ENCODE results near the gene NDUFB10.
A peak's percentile ranks its signal among the peaks of the same experiment; 100 is the strongest.
"Not testable (repeated sequence)": the region's sequence is repeated elsewhere in the genome, so short reads cannot be mapped to it uniquely, and the experiment has no call there.

The NDUFB10 gene

GRCh38 chr16:1947369-1947670 is 12.0 kb upstream of the NDUFB10 start:
- DNase-seq: no peak

GRCh38 chr16:1949507-1949906 is 9.8 kb upstream of the NDUFB10 start:
- DNase-seq: no peak

DNA sequence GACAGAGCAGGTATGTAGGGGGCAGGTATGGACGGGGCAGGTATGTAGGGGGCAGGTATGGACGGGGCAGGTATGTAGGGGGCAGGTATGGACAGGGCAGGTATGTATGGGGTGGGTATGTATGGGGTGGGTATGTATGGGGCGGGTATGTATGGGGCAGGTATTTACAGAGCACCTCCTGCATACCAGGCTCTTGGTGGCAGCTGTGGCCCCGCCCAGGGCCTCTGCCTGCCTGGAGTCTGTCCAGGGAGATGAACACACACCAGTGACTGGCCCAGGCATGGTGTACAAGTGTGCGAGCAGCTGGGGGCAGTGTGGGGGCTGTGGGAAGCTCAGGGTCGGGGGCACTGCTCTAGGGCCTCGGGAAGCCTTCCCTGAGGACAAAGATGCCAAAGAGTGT is 9.3 kb upstream of the NDUFB10 start:
- DNase-seq: no peak

DNA sequence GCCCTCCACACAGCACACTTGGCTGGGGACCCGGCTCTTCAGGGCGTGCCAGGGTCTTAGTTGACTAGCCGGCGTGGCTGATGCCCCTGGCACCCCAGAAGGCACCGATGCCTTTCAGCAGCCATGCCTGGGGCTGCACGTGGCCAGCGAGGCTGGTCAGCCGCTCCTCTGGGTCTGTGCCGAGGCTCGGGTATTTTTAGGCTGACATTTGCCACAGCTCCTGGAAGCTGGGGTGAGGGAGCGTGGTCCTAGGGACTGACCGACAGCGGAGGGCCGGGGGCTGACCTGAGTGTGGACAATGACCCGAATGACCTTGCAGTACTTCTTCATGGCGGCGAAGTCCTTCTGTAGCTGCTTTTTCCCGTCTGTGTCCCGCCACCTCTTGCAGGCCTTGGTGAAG is 8.8 kb upstream of the NDUFB10 start:
- DNase-seq: no peak

DNA sequence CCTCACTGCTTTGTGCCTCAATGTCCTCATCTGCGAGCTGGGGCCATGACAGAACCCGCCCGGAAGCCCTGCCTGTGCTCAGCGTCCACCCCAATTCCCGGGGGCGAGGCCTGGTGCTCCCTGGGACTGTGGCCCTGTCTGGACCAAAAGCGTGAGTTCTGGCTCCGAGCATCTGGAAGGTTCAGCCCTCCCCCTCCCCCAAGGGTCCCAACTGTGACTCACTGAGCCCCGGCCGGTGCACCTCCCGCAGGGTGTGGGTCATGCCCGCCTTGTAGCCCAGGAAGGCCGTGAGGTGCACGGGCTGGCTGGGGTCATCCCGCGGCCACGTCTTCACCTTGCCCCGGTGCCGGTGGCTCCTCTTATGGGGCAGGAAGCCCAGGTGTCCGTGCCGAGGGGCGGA is 5.6 kb upstream of the NDUFB10 start:
- no peak for DNase-seq

- DNase-seq: peak; percentile 28
Measured at GRCh38 chr16:1957434-1958142, 1.8 kb upstream of the NDUFB10 start.

- DNase-seq: not testable (repeated sequence)
Measured at GRCh38 chr16:1958143-1958491, 1.2 kb upstream of the NDUFB10 start.

DNA sequence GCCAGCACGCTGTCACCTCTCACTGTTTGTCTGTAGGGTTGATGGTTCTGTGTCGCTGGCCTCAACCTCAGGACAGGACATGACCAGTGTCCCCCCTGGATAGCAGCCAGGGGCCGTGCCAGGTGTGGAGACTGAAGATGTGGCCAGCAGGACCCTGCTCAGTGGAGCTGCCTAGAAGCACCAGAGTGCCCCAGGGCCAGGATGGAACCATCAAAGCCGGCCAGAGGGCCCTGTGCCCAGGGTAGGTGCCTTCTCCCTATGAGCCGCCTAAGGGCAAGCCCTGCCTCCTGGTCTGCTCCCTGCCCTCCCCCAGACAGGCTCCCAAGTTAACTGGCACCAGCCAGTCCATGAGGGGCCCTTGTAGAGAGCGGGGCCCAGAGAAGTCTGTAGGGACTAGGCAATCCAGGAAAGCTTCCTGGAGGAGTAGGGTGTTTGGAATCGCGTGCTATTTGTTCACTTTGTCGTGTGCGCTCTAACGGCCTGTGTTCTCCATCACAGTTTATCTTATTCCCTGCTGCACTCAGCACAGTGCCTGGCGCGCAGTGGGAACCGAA is 546 bp upstream of the NDUFB10 start:
- DNase-seq: no peak

DNA sequence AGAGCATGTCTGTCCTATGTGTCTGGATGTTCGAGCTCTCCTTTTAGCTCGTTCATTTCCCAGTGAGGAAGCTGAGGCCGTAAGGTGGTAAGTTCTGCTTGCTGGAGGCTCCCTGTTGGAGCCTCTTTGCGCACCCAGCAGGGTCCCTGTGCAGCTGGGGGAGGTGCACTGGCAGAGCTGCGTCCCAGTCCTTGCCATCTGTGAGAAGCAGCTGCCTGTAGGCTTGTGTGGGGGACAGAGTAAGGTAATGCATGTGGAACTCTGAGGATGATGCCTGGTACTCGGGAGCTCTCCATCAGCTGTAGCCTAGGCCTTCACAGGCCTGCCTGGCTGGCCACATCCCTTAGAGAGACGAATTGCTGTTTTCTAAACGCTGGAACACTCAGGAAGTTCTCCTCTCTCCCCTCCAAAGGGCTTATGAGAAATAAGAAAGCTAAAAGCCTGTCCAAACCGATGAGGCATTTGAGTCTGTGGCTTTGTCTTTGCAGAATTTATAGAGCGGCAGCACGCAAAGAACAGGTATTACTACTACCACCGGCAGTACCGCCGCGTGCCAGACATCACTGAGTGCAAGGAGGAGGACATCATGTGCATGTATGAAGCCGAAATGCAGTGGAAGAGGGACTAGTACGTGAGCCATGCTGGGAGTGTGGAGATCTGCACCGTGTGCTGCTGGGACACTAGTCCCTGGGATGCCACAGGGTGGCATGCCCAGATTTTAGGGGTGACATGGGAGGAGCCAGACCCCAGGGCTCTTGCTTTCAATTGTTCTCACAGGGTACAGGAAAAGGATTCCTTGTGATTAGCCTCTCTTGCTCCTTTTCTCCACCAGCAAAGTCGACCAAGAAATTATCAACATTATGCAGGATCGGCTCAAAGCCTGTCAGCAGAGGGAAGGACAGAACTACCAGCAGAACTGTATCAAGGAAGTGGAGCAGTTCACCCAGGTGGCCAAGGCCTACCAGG is 1.6 kb downstream of the NDUFB10 start:
- peak; percentile 79 for DNase-seq

- no peak for DNase-seq
Measured at GRCh38 chr16:1961651-1962067, 2.3 kb downstream of the NDUFB10 start.

GRCh38 chr16:1962161-1963153 is 3.1 kb downstream of the NDUFB10 start:
- not testable (repeated sequence) for DNase-seq

GRCh38 chr16:1963806-1964505 is 4.6 kb downstream of the NDUFB10 start:
- DNase-seq: peak; percentile 65

- DNase-seq: peak; percentile 100
Measured at GRCh38 chr16:1964506-1965395, 5.4 kb downstream of the NDUFB10 start, which contains the start of gene RPS2. Gene RPS2, minus strand, starts transcription at chr16:1964826. Its CDS starts 201 bp downstream, at chr16:1964625.

DNA sequence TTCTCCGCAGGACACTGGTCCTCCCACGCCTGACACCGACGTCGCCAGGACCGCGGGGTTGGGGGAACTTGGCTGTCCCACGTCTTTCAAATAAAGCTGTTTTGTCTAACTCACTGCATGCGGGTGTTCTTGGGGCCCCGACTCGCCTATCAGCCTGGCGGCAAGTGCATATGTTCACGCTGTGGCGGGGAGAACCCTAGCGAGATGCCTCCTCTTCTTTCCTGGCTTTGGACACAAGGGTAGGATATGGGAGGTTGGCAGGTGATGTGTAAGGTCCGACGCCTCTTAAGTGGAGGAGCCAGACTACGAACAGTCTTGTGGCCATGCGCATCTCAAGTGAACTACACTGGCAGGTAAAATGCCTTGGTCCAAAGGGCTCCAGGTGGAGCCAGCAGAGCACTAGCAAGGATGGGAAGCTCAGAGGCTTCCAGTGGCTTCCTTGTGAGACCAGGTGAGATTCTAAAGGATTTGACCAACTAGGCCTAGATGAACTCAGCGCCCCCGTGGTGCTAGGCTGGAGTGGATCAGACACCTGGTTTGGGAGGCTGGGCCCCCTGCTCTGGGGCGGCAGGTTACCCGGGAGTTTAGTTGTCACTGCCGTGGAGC is 6.2 kb downstream of the NDUFB10 start:
- no peak for DNase-seq

GRCh38 chr16:1966460-1966859 is 7.1 kb downstream of the NDUFB10 start, which contains the start of gene RNF151:
Gene RNF151, plus strand, starts transcription at chr16:1966856. Its CDS starts 26 bp downstream, at chr16:1966882.
- DNase-seq: no peak

GRCh38 chr16:1968146-1968953 is 9.0 kb downstream of the NDUFB10 start:
- DNase-seq: no peak

- DNase-seq: peak; percentile 98
Measured at GRCh38 chr16:1971796-1972489, 12.6 kb downstream of the NDUFB10 start, which contains the start of gene TBL3. Gene TBL3, plus strand, starts transcription at chr16:1972053. Its CDS starts 112 bp downstream, at chr16:1972165.

DNA sequence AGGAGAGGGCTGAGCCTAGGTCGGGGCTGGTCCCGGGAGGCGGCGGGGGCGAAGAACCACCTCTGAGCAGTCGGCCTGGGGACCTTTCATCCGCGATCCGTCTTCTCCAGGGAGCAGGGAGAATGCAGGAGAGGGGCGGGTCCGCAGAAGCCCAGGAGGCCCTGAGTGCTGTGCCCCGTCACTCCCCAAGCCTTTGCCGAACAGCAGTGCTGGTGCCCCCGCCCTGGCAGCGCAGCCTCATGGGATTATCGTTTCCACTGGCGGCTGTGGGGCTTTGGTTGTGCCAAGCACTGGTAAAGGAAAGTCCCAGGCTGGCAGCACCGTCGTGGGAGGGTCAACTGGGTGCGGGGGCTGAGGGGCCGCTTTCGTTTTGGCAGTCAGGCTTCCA is 13.1 kb downstream of the NDUFB10 start:
- DNase-seq: peak; percentile 66

Data from hematopoietic multipotent progenitor cell treated with erythropoietin and hydrocortisone succinate and interleukin-3 and kit ligand, for 4 days (in vitro differentiated cells).